HG02642 (cell line): ENCODE results near the gene AQP3.
"Not testable (repeated sequence)": the region's sequence is repeated elsewhere in the genome, so short reads cannot be mapped to it uniquely, and the experiment has no call there.

Experiments
- ATAC-seq: cut with Tn5 transposase; IDR thresholded peaks from one replicate; pipeline ENCODE4 v1.9.1; 2021; ENCODE audit warnings: mild to moderate bottlenecking; ENCODE audit not compliant: unreplicated experiment, poor library complexity

Gene AQP3

GRCh38 chr9:33446946-33447798 lies at the start of gene AQP3:
AQP3 (minus strand) TSS chr9:33447593; CDS start chr9:33447530, 63 bp downstream.
- ATAC-seq, result peak; percentile 32

- not testable (repeated sequence) for ATAC-seq
Observed at GRCh38 chr9:33493819-33494218, 46.4 kb upstream of the AQP3 start.

GRCh38 chr9:33489066-33489465 lies 41.7 kb upstream of the AQP3 start:
- no peak for ATAC-seq

GRCh38 chr9:33485312-33485711 lies 37.9 kb upstream of the AQP3 start:
- not testable (repeated sequence) for ATAC-seq

- ATAC-seq, result no peak
Observed at GRCh38 chr9:33480976-33481375, 33.6 kb upstream of the AQP3 start.

GRCh38 chr9:33480106-33480505 lies 32.7 kb upstream of the AQP3 start:
- no peak for ATAC-seq

- ATAC-seq, result no peak
Observed at GRCh38 chr9:33476503-33476902, 29.1 kb upstream of the AQP3 start.

GRCh38 chr9:33475357-33475756 lies 28.0 kb upstream of the AQP3 start:
- ATAC-seq, result no peak

GRCh38 chr9:33473643-33474352 lies 26.4 kb upstream of the AQP3 start, which contains the start of gene NOL6:
NOL6 (minus strand) TSS chr9:33473924; CDS start chr9:33473842, 82 bp downstream.
- peak; percentile 99 for ATAC-seq

- ATAC-seq, result no peak
Observed at GRCh38 chr9:33472881-33473615, 25.7 kb upstream of the AQP3 start.

- ATAC-seq, result no peak
Observed at GRCh38 chr9:33472171-33472880, 24.9 kb upstream of the AQP3 start.

GRCh38 chr9:33471361-33471760 lies 24.0 kb upstream of the AQP3 start:
- ATAC-seq, result no peak

- ATAC-seq, result no peak
Observed at GRCh38 chr9:33469891-33470290, 22.5 kb upstream of the AQP3 start.

- ATAC-seq, result no peak
Observed at GRCh38 chr9:33468797-33469621, 21.6 kb upstream of the AQP3 start.

GRCh38 chr9:33468215-33468730 lies 20.9 kb upstream of the AQP3 start:
- ATAC-seq, result no peak

- no peak for ATAC-seq
Observed at GRCh38 chr9:33467526-33467925, 20.1 kb upstream of the AQP3 start.

GRCh38 chr9:33466565-33467495 lies 19.4 kb upstream of the AQP3 start:
- peak; percentile 39 for ATAC-seq
